ENCODE data around the gene CDC123. TPM values are rescaled to one million over a fixed set of nuclear protein-coding genes. Genes with fewer than 3 reads are reported as not detected.

CDC123 gene
- total and polyA plus RNA-seq, 2 of the 4 experiments (the other 2 are of a cell fraction) = 100 to 203 TPM

DNA sequence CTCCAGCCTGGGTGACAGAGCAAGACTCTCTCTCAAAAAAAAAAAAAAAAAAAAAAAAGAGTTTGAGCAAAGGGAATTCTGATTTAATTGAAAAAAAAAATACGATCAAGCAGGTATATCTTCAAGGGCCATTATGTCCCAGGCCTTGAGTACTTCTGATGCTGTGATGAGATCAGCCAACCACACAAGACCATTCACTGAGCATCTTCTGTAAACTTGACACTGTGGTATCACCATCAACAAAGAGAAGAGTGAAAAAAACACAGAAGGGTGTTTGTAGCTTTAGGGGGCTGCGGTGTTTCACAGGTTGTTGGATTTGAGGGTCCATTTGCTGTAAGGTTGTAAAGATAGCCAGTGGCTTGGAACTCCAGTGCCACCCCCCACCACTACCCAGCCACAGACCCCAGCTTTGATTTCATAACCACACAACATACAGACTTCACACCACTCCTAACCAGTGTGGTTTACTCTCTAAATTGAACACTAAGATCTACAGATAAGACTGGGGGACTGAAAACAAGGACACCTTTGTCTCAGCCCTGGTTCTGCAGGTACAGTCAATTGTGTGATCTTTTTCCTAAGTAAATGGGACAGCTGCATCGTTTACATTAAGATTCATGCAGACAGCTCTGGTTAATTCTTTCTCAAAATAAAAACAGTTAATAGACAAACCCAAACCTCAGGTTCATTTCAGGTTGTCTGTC, 66.4 kb downstream of the CDC123 start:
- WGBS, 2 experiments (ENCODE audit: extremely low coverage in 2 of 2, insufficient read length in 1 of 2) = no CpG with 5 or more reads among the region's 3 CpGs

More for the DNA sequence above, 66.4 kb downstream of the CDC123 start:
- no peaks in the 10 kb centered on the region for H3K36me3 ChIP-seq (ENCODE audit: control insufficient read depth, insufficient read depth, low read length)
- intact Hi-C loops (cut with micrococcal nuclease) = loop anchor here (5.0 kb wide), 1 partner anchor 795 kb away; no protein-coding TSS in a partner anchor
- H2AK9ac ChIP-seq (replicated peaks; ENCODE audit: low read depth, low read length, poor library complexity) = no peak overlapping the region
- no peak overlapping the region for H3K56ac ChIP-seq (ENCODE audit: extremely low read depth, insufficient read depth, low read length)
- in situ Hi-C loops (cut with MboI; ENCODE audit: low sequenced_read_pairs) = loop anchor here (5.0 to 25.0 kb wide), 4 partner anchors 82 to 800 kb away; partner anchors contain the start of gene CAMK1D
- H3K9me1 ChIP-seq (ENCODE audit: insufficient read depth, low read length) = no peaks in the 10 kb centered on the region
- H2AK5ac ChIP-seq (ENCODE audit: low read depth, low read length) = no peak overlapping the region
- no peak overlapping the region for H2BK15ac ChIP-seq (ENCODE audit: low read depth, low read length)
- DNase-seq = no peak
- dilution Hi-C loops (cut with HindIII; ENCODE audit: low sequenced_read_pairs, unreplicated experiment) = no loop called here
- no peak overlapping the region for H3K4ac ChIP-seq (ENCODE audit: low read depth, low read length)
- H4K20me1 ChIP-seq (ENCODE audit: insufficient read depth, low read length) = no peaks in the 10 kb centered on the region
- ATAC-seq (ENCODE audit: low read depth) = no peak
- ChIA-PET POLR2A (ENCODE audit: unreplicated experiment) (no interaction called here), CTCF (interaction anchor here (0.6 to 1.0 kb wide), 3 partner anchors 14 to 445 kb away, joined by 3 to 4 read pairs (median 3); no protein-coding TSS in a partner anchor)
- H2BK120ac ChIP-seq (ENCODE audit: low read depth, low read length) = no peak overlapping the region
- H3K23ac ChIP-seq (ENCODE audit: low read depth, low read length) = no peak overlapping the region
- no peak overlapping the region for H4K91ac ChIP-seq (ENCODE audit: insufficient read depth, low read depth, low read length)
- H3K4me2 ChIP-seq (ENCODE audit: low read depth, low read length) = no peak overlapping the region
- no peaks in the 10 kb centered on the region for H3K27me3 ChIP-seq (ENCODE audit: control insufficient read depth, insufficient read depth, low read length)
- no peak overlapping the region for H4K5ac ChIP-seq (ENCODE audit: low read depth, low read length)
- no peak for TF ChIP-seq MAFK (IDR thresholded peaks at IDR 0.05; ENCODE audit: low read depth, low read length)
- TF ChIP-seq ELK1 (IDR thresholded peaks at IDR 0.05; ENCODE audit: borderline replicate concordance, low read depth, low read length) = no peak
- TF ChIP-seq, protein P1, sequence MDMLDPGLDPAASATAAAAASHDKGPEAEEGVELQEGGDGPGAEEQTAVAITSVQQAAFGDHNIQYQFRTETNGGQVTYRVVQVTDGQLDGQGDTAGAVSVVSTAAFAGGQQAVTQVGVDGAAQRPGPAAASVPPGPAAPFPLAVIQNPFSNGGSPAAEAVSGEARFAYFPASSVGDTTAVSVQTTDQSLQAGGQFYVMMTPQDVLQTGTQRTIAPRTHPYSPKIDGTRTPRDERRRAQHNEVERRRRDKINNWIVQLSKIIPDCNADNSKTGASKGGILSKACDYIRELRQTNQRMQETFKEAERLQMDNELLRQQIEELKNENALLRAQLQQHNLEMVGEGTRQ (IDR thresholded peaks at IDR 0.05; ENCODE audit: low read depth, low read length) = no peak
- no peak for TF ChIP-seq FOS (IDR thresholded peaks at IDR 0.05; ENCODE audit: low read depth, low read length)
- TF ChIP-seq SMC3 (IDR thresholded peaks at IDR 0.05; ENCODE audit: low read depth, low read length) = no peak
- TF ChIP-seq MAZ (IDR thresholded peaks at IDR 0.05; ENCODE audit: borderline replicate concordance, low read depth, low read length) = no peak
- no peak for TF ChIP-seq CEBPB (IDR thresholded peaks at IDR 0.05; ENCODE audit: low read depth, low read length)
- no peak for TF ChIP-seq BHLHE40 (IDR thresholded peaks at IDR 0.05; ENCODE audit: low read depth, low read length)
- no peak for TF ChIP-seq RAD21 (IDR thresholded peaks at IDR 0.05; ENCODE audit: low read length)
- TF ChIP-seq MXI1 (IDR thresholded peaks at IDR 0.05; ENCODE audit: borderline replicate concordance, low read depth, low read length) = no peak
- TF ChIP-seq RFX5 (IDR thresholded peaks at IDR 0.05; ENCODE audit: low read depth, low read length) = no peak
- no peak for TF ChIP-seq POLR2A (IDR thresholded peaks at IDR 0.05; ENCODE audit: low read depth, low read length)
- TF ChIP-seq CHD1 (IDR thresholded peaks at IDR 0.05; ENCODE audit: low read depth, low read length) = no peak
- no peak for TF ChIP-seq RCOR1 (IDR thresholded peaks at IDR 0.05; ENCODE audit: insufficient replicate concordance, low read length)
- no peak for TF ChIP-seq NFE2L2 (IDR thresholded peaks at IDR 0.05; ENCODE audit: low read depth, low read length)
- no TSS peak for BruUV-seq (replicated peaks)
- no peak overlapping the region for H4K8ac ChIP-seq (ENCODE audit: low read depth in 2 of 2, low read length in 2 of 2)
- no peak overlapping the region for H3K18ac ChIP-seq (ENCODE audit: low read depth, low read length)
- H3K4me1 ChIP-seq (ENCODE audit: control insufficient read depth, insufficient read depth, low read length) = no peaks in the 10 kb centered on the region
- no peak overlapping the region for H3K27ac ChIP-seq (ENCODE audit: insufficient read depth, low read length)
- H3K14ac ChIP-seq (replicated peaks; ENCODE audit: low read depth, low read length) = no peak overlapping the region
- H2BK5ac ChIP-seq (ENCODE audit: low read depth, low read length, poor library complexity, severe bottlenecking) = no peak overlapping the region
- H3K9ac ChIP-seq (ENCODE audit: low read depth, low read length) = no peak overlapping the region
- H3K9me3 ChIP-seq (ENCODE audit: control insufficient read depth, insufficient read depth, low read length) = no peaks in the 10 kb centered on the region
- no peak overlapping the region for H2BK20ac ChIP-seq (ENCODE audit: low read depth, low read length)
- no peak overlapping the region for H2AFZ ChIP-seq (replicated peaks; ENCODE audit: low read length, poor library complexity)
- H3K79me1 ChIP-seq (ENCODE audit: low read depth in 1 of 2, low read length in 2 of 2) = no peaks in the 10 kb centered on the region
- no peak overlapping the region for H3K4me3 ChIP-seq (ENCODE audit: insufficient read depth, low read depth, low read length)

Data from IMR-90 (cell line).